Esophagus squamous epithelium (tissue), 5 donors: ENCODE measurements around the gene TEC. TPM values are rescaled to one million over a fixed set of nuclear protein-coding genes. Genes with fewer than 3 reads are reported as not detected.
"Not testable (repeated sequence)": the region's sequence is repeated elsewhere in the genome, so short reads cannot be mapped to it uniquely, and the experiment has no call there.

Experiments
- DNase-seq: peaks from one replicate; lab custom pipeline; 2025; lab: John Stamatoyannopoulos, UW
- H3K27ac ChIP-seq, 4 donors: fragments of 200-600 bp; sonication (generic); one replicate each; pipeline ENCODE4 v1.5.1; 2016 to 2019; ENCODE audit warnings: mild to moderate bottlenecking in 1 of 4
- H3K27me3 ChIP-seq, 4 donors: fragments of 200-600 bp; sonication (generic); 1 replicate in 3 of 4; 2 replicates in 1 of 4; pipeline versions ENCODE4 v1.5.1 to v1.6.0; 2017 to 2021; ENCODE audit warnings: antibody characterized with exemption in 1 of 4
- H3K36me3 ChIP-seq, 3 donors: fragments of 200-600 bp; sonication (generic); one replicate each; pipeline ENCODE4 v1.5.1; 2016 to 2019
- H3K4me1 ChIP-seq, 3 donors: fragments of 200-600 bp; sonication (generic); one replicate each; pipeline ENCODE4 v1.5.1; 2017 to 2019
- H3K4me3 ChIP-seq, 4 donors: fragments of 200-600 bp; sonication (generic); 1 replicate in 3 of 4; 2 replicates in 1 of 4; pipeline ENCODE4 v1.5.1; 2016 to 2019; ENCODE audit warnings: mild to moderate bottlenecking in 2 of 4, moderate library complexity in 1 of 4
- H3K9me3 ChIP-seq, 3 donors: fragments of 200-600 bp; sonication (generic); one replicate each; pipeline ENCODE4 v1.5.1; 2016 to 2019
- CTCF ChIP-seq, 6 experiments: fragments of 450-650 bp in 4 of 6; fragments of 200-600 bp in 2 of 6; sonication (generic) in 2 of 6; IDR thresholded peaks; one replicate each; pipeline ENCODE4 v1.5.1; 2016 to 2019; ENCODE audit warnings: antibody characterized with exemption in 6 of 6, mild to moderate bottlenecking in 4 of 6, moderate library complexity in 4 of 6
- POLR2A ChIP-seq, 4 donors: fragments of 450-650 bp; IDR thresholded peaks; one replicate each; pipeline ENCODE4 v1.6.1; 2017; ENCODE audit warnings: antibody characterized with exemption in 4 of 4, mild to moderate bottlenecking in 4 of 4, moderate library complexity in 3 of 4
- WGBS, 2 donors: methylation state at CpG; one replicate each; pipeline ENCODE4 v1.1.5; 2018; 5-methylcytosine and 5-hydroxymethylcytosine counted together
- intact Hi-C: fragments of 100-400 bp; cut with DNase I; formaldehyde crosslinking; loops from one replicate; pipeline ENCODE4 v1.15.0; 2022
- total RNA-seq, 4 donors: library from RNA; depleted of rRNA; stranded (reverse); fragments of >200 nt; gene quantifications; one replicate each; pipeline ENCODE4 v1.1.0, GENCODE V29; 2016
- donor health status: DM: yes; HTN: yes; CAD: no.

TEC gene
- total RNA-seq, 4 donors from 2014 or later: 3.8 to 8.6 (median 7.2) TPM

GRCh38 chr4:48296365-48296764 is 26.7 kb upstream of the TEC start:
- H3K27me3 ChIP-seq: no peaks in the 10 kb centered on the region
- TF ChIP-seq POLR2A (IDR thresholded peaks at IDR 0.05): no peak

GRCh38 chr4:48295116-48295515 is 25.5 kb upstream of the TEC start:
- no peak overlapping the region for H3K27ac ChIP-seq
- H3K36me3 ChIP-seq: no peaks in the 10 kb centered on the region
- H3K4me3 ChIP-seq: no peak overlapping the region
- TF ChIP-seq CTCF (IDR thresholded peaks at IDR 0.05) (no peak), POLR2A (IDR thresholded peaks at IDR 0.05) (no peak)
- no peaks in the 10 kb centered on the region for H3K27me3 ChIP-seq
- H3K4me1 ChIP-seq: no peaks in the 10 kb centered on the region
- intact Hi-C loops: no loop called here
- DNase-seq: no peak
- no peaks in the 10 kb centered on the region for H3K9me3 ChIP-seq

More at GRCh38 chr4:48296365-48296764, 26.7 kb upstream of the TEC start:
- Histone ChIP-seq H3K9me3 (no peaks in the 10 kb centered on the region), H3K27ac (no peak overlapping the region), H3K36me3 (no peaks in the 10 kb centered on the region), H3K4me1 (no peaks in the 10 kb centered on the region), H3K4me3 (no peak overlapping the region)
- intact Hi-C loops: no loop called here
- WGBS, 2 donors: 66 to 68% methylated on average over 6 of the region's 6 CpGs
- no peak for DNase-seq

GRCh38 chr4:48292218-48292790 is 22.7 kb upstream of the TEC start:
- H3K4me1 ChIP-seq, H3K36me3 ChIP-seq, H3K4me3 ChIP-seq, H3K9me3 ChIP-seq, intact Hi-C loops, DNase-seq, H3K27ac ChIP-seq, H3K27me3 ChIP-seq: not testable (repeated sequence)
- WGBS, 2 donors: no CpG with 5 or more reads among the region's 40 CpGs

GRCh38 chr4:48290146-48290772 is 20.6 kb upstream of the TEC start:
- H3K27me3 ChIP-seq: no peaks in the 10 kb centered on the region
- no peak overlapping the region for H3K27ac ChIP-seq
- no peaks in the 10 kb centered on the region for H3K36me3 ChIP-seq
- H3K4me1 ChIP-seq: no peaks in the 10 kb centered on the region
- TF ChIP-seq CTCF (IDR thresholded peaks at IDR 0.05) (peak in 5 of 6 experiments; percentile 38 to 65 (median 44)), POLR2A (IDR thresholded peaks at IDR 0.05) (no peak)
- intact Hi-C loops: no loop called here
- H3K4me3 ChIP-seq: no peak overlapping the region
- 44 to 45% methylated on average over 5 of the region's 5 CpGs for WGBS, 2 donors
- no peak for DNase-seq
- peaks cover 0 to 13% (median 0%) of the 10 kb centered on the region in 3 donors for H3K9me3 ChIP-seq

GRCh38 chr4:48286060-48286459 is 16.4 kb upstream of the TEC start:
- H3K36me3 ChIP-seq, H3K27me3 ChIP-seq, intact Hi-C loops, H3K4me3 ChIP-seq, DNase-seq, H3K4me1 ChIP-seq, H3K27ac ChIP-seq: not testable (repeated sequence)
- WGBS, 2 donors: 79 to 89% methylated on average over 2 of the region's 2 CpGs
- H3K9me3 ChIP-seq: peaks cover 0 to 38% (median 0%) of the 10 kb centered on the region in 3 donors

GRCh38 chr4:48285640-48286039 is 16.0 kb upstream of the TEC start:
- DNase-seq, H3K36me3 ChIP-seq, H3K27ac ChIP-seq, H3K4me3 ChIP-seq, H3K4me1 ChIP-seq, intact Hi-C loops, H3K27me3 ChIP-seq: not testable (repeated sequence)
- peaks cover 0 to 40% (median 0%) of the 10 kb centered on the region in 3 donors for H3K9me3 ChIP-seq
- 43 to 44% methylated on average over 5 of the region's 5 CpGs for WGBS, 2 donors

GRCh38 chr4:48275686-48276085 is 6.0 kb upstream of the TEC start:
- DNase-seq: no peak
- H3K4me1 ChIP-seq: no peaks in the 10 kb centered on the region
- H3K36me3 ChIP-seq: no peaks in the 10 kb centered on the region
- H3K9me3 ChIP-seq: peaks cover 0 to 11% (median 0%) of the 10 kb centered on the region in 3 donors
- no peaks in the 10 kb centered on the region for H3K27me3 ChIP-seq
- intact Hi-C loops: loop anchor here (10.0 kb wide), 1 partner anchor 131 kb away; no protein-coding TSS in a partner anchor
- H3K27ac ChIP-seq: no peak overlapping the region
- H3K4me3 ChIP-seq: no peak overlapping the region
- 74% methylated on average over 2 of the region's 2 CpGs for WGBS, 2 donors
- no peak for TF ChIP-seq POLR2A (IDR thresholded peaks at IDR 0.05)
- no peak for TF ChIP-seq CTCF (IDR thresholded peaks at IDR 0.05)
